GDM1 (cell line): ENCODE results near the gene TEX29.

Source experiments
- DNase-seq: peaks from one replicate; lab custom pipeline; 2025; lab: John Stamatoyannopoulos, UW

The TEX29 gene

DNA sequence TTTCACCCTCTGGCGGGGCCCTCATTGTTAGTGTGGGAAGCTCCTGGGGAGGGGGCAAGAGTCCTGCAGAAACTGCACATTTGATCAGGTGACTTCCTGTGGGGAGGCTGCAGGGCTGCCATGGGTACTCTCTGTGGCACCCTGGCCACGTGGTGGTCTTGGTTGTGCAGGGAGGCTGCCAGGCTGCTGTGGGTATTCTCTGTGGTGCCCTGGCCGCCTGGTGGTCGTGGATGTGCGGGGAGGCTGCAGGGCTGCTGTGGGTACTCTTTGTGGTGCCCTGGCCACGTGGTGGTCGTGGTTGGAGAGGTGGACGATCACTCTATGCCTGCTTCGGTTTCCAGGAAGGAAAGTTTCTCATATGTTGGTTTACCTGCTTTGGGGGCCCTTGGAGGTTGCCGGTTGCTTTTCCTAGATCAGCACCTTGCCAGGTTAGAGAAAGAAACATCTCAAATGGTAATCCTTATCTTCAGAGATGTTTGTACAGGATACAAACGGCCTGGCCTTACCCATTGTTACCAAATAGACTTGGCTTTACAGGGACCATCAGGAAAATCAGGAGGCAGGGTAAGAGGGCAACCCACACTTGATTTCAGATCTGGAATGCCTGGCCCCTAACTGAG lies 22.9 kb downstream of the TEX29 start:
- no peak for DNase-seq

DNA sequence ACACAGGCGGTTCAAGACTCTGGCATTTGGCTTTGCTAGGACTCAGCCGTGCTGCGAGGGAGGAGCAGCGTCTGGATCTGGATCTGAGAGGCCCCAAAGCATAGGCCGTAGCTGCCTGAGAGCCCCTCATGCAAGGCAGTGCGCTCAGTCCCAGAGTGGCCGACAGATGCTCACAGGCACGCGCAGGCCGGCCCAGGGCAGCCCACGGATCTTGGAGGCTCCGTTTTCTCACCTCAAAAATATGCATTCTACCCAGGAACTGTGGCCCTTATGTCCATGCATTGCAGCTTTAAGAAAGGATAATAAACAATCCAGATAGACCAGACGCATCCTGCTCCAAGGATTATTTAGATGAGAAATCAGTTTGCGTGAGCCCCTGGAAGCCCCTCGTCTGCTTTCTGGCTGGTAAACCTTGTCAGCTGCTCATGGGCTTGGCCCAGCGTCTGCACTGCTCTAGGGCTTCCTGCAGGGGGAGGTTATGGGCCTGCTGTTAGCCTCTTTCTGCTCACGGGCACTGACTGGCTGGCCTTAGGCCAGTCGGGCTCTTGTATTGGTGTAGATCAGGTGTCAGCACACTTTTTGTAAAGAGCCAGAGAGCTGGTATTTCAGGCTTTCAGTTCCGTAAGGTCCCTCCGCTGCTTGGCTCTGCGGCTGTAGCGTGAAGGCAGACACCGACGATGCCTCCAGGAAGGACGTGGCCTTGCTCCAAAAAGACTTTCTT lies 24.2 kb downstream of the TEX29 start:
- no peak for DNase-seq

DNA sequence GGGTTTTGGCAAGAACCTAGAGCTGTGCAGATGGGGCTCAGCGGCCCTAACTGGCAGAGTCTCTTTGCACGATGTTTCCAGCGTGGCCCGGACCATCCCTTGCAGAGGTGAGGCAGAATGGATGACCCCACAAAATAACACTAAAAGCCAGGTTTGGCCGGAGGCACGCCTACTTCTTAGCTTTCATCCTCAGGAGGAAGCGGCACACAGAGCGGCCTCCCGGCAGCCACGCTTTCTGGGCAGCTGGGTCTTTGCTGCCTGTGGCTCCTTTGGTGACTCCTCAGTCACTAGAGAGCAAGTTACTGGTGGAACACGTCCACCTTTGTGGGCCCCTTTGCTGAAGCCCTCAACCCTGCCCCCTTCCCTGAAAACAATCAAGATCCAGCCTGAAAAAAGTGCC lies 25.2 kb downstream of the TEX29 start:
- no peak for DNase-seq

DNA sequence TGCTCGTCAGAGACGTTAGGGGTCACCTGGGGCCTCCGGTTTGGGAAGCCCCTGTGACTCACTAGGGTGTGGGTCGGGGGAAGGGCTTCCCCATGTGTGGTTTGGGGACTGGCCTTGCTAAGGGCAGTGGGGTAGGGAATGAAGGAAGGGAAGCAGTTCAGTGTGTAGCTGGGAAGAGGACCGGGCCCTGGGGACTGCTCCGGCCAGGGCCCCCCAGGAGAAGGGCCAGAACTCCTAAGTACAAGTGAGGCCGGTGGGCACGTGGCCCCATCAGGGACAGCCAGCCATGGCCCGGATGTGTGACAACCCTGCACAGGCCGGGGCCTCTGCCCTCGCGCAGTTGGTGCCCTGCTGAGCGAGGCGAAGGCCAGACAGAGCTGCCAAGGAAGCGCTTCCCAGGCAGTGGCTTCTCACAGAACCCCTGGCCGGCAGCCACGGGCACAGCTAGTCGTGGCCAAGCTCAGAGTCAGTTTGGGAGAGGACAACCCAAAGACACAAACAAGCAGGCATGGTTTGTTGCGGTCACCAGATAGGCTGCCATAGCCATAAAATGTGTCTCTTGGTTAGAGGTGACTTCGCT lies 25.7 kb downstream of the TEX29 start:
- no peak for DNase-seq

DNA sequence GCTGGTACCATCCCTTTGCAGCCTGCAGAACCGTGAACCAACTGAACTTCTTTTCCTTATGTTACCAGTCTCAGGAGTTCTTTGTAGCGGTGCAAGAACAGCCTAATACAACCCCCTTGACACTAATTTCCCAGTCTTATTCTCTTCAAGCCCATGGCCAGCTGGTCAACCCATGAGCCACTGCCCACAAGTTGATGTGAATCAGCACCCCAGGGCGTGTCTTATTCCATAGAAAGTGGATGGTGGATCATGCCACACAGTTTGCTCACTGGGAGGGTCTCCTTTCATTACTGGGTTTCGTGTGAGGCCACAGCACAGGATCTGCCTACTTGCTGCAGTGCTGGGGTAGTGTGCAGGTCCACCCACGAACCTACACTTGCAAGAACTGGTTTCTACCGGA lies 27.0 kb downstream of the TEX29 start:
- no peak for DNase-seq

DNA sequence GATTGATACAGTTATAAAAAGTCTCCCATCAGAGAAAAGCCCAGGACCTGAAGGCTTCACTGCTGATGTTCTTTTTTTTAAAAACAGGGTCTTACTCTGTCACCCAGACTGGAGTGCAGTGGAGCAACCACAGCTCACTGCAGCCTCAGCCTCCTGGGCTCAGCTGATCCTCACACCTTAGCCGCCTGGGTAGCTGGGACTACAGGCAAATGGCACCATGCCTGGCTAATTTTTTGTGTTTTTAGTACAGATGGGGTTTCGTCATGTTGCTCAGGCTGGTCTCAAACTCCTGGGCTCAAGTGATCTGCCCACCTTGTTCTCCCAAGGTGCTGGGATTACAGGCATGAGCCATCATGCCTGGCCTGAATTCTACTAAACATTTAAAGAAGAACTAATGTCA lies 33.1 kb downstream of the TEX29 start:
- DNase-seq: no peak

DNA sequence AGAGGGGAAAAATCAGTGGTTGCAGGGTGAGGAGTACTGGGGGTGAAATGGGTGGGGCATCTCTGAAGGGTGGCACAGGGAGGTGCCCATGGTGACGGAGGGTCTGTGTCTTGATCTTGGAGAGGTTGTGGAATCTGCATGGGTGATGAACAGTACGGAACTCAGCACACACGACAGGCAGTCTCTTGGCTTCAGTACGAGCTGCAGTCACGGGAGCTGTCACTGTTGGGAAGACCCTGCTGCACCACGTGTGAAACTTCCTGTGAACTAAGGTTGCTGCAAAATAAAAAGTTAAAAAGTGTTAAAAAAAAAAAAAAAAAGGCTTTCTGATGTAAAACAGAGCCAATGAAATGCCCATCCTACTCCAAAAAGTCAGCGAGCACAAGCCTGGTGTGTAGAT lies 34.3 kb downstream of the TEX29 start:
- no peak for DNase-seq

DNA sequence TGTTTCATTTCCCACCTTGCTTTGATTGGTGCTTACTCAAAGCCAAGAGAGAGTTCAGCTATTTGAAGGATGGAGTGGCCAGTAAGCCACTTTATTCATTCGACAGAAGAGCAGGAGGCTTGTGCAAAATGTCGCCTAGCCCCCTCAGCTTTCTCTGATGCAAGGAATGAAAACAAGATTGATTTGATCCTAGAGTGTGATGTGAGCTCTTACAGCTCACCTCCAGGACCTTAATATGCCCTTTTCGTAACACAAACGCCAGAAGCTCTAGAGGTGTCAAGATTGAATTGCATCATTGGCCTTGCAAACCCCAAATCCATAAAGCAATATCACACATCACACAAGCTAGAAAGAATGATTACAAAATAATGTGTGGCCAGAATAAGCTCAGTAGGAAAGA lies 36.4 kb downstream of the TEX29 start:
- no peak for DNase-seq

DNA sequence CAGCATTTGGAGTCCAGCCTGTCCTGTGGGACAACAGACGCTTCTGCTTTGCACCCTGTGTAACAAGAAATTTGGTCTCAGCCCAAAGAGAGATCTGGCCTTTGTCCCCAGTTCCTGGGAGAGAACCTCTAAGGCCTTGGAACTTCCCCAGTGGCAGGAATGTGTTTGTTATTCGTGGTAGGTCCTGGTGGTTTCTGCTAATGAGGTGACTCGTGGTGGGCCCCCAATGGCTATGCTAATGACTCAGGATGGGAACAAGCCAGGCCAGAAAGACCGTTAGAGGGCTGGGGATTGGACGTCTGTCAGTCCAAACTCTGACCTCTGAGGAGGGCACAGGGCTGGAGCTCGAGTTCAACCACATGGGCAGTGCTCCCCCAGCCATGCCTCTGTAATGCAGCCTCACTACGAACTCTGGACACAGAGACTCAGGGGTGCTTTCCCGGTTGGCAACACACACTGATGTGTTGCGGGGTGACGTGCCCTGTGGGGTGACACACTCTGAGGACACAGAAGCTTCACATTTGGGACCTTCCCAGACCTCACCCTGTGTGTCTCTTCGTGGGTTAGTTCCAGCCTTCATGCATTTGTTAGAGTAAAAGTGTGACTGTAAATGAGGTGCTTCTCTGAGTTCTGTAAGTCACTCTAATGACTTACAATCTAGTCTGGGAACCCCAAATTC lies 38.9 kb downstream of the TEX29 start:
- no peak for DNase-seq

DNA sequence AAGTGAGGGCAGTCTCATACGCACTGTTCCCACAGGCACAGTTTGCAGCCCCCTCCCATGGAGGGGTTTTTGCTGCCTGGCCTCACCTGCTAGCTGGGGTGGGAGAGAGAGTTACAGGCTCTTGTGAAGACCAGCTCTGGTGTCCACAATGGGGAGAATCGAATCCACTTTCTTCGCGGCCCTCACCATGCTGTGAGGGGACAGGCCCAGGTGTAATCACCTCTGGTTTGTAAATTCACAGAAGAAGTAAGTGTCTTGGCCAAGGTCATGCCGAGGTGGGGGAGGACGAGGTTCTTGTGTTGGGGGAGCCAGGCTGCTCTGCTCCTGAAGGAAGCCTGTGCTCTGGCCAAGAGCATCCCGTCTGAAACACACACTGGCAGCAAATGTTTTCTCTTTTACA lies 39.5 kb downstream of the TEX29 start:
- DNase-seq: no peak

DNA sequence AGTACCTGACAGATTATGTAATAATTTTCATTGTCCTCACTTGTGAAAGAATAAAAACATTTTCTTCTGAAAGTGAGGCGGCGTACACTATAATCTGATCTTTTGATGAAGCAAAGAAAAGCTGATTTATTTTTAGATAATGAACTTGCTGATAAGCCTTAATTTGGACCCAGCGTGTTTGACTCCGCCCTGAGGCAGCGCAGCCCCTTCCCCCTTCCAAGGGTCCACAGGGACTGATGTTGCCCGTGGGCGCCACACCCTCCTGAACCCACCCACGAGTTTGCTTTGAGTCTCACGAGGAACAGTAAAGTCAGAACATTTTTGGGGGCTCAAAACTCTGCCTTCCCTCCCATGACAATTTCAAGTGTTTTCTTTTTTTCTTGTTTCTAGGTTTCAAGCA lies 40.0 kb downstream of the TEX29 start:
- no peak for DNase-seq

DNA sequence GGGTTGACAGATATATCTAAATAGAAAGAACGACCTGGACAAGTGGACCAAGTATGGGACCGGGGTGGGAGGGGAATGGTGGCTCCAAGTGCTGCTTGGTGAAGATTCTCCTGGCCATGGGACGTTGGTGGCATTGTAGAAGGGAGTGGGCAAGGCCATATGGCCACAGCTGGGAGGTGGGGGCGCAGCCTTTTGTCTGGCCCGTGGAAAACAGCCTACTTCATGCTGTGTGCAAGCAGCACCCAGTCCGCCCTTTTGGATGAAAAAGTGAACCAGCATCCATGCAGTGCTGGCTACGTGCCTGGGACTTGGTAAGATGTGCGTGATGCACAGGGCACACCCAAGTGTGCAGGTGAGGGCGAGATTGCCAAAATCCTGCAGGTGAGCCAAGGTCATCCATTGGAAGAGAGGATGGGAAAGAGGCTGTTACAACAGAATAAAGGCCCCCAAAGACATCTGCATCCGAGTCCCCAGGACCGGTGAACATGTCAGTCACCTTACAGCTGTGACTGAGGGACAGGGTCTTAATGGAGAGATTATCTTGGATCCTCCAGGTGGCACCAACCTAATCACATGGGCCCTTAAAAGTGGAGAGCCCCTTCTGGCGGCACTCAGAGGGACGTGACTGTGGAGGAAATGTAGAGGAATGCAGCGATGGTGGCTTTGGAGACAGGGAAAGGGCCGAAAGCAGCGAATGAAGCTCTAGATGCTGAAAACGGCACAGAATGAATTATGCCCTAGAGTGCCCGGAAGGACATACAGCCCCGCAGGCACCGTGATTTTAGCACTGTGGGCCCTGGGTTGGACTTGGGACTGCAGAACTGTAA lies 40.8 kb downstream of the TEX29 start:
- DNase-seq: no peak

DNA sequence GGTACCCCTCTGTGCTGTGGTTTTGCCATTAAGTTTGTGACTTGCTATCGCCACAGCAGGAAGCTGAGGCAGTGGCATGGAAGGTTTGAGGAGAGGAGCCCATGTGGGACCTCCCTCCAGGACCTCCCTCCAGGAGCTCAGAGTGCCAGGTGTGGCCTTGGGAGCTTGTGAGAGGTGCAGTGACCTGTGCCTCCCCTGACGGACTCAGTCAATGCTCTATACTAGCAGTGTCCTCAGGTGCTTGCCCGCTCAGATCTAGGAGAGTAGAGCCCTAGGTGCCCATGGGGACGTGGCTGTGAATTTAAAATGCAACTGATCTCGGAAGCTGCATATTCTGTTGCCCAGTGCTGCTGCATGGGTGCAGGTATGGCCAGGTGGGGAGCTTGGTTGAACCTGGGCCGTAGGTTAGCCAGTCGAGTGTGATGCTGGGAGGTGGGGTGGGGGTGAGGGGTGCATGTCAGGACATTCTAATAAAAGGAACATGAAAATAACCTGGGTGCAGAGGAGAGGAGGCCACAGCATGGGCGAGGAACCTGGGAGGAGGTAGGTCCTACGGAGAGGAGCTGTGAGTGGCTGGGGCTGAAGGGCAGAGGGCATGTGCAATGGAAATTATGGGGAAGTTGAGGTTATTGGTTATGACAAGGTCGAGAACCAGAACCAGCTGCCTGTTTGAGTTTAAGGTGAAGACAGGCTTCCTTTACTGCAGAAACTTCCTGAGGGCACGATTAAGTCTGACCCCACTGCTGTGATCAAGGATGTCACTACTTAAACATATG lies 41.6 kb downstream of the TEX29 start:
- no peak for DNase-seq

DNA sequence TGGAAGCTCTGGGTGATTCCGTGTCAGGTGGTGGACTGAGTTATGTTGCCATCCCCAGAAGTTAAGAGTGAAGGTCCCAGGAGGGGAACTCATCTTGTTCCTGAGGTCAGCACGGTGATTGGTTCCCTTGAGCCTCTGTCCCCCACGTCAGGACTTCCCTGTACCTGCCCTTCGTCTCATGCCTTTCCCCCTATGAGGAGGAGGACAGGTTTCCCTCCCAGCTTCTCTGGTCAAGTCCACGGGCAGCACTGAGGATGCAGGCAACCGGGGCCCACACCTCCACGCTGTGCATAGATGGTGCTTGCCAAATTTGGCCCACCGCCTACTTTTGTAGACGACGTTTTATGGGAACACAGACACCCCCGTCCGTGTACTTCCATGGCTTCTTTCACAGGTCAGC lies 42.7 kb downstream of the TEX29 start:
- DNase-seq: no peak

DNA sequence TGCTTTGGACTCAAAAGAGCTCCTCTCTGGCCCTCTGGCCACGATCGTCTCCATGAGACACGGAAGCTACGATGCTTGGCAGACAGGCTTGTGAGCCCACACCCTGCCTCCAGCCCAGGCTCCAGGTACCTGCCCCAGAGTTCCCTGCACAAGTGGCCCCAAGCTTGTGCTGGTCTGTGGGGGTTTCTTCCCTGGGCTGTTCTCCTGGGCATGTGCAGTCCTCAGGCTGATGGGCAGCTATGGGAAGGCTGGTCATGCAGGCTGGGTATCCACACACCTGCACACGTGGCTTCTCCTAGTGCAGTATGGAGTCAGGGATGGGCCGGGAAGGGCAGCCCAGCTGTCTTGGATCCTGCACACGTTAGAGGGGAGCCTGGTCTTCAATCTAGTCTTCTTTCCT lies 43.1 kb downstream of the TEX29 start:
- DNase-seq: no peak

DNA sequence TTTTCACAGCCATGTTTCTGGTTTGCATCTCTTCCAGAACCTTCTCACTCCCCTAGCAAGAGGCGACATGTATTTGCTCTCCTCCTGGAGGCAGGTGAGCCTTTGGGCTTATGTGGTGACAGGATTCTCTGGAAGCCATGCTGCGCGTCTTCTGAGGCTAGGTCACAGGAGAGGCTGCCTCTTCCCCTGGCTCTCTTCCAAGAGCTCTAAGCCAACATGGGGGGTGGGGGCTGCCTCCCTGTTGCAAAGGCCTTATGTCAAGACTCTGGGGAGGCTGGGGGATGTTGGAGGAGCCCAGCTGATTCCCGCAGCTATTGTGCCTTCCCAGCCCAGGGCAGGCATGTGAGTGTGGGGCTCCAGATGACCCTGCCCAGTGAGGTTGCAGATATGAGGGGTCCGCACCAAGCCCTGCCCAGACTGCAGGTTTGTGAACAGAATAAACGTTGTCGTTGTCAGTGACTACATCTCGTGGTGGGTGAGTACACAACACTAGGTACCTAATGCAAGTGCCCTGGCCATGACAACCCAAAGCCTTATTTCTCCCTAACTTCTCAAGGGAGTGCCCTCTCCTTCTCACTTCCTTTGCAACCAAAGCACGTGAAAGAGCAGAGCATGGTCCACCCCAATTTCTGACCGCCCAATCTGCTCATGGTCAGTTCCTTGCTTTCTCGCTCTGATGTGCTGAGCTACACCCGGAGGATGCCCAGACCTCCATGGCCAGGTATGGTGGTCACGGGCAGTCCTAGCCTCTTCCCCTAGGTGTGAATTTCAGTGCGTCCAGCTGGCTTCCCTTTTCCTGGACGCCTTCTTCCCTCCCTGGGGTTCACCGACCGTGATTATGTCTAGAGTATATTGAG lies 44.9 kb downstream of the TEX29 start:
- no peak for DNase-seq

DNA sequence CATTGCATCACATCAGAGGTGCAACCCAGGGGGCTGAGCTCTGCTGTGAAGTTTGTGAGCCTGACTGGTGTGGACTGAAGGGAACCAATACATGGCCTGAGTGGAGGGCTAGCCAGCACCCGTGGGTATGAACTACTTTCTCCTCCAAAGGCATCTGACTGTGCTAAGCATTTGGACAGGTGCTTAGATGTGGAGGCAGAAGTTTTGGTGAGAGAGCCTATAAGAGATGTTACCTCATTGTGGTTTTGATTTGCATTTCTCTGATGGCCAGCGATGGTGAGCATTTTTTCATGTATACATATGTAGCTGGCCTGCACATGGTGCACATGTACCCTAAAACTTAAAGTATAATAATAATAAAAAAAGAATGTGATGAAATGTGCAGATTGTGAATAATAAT lies 46.9 kb downstream of the TEX29 start:
- no peak for DNase-seq

DNA sequence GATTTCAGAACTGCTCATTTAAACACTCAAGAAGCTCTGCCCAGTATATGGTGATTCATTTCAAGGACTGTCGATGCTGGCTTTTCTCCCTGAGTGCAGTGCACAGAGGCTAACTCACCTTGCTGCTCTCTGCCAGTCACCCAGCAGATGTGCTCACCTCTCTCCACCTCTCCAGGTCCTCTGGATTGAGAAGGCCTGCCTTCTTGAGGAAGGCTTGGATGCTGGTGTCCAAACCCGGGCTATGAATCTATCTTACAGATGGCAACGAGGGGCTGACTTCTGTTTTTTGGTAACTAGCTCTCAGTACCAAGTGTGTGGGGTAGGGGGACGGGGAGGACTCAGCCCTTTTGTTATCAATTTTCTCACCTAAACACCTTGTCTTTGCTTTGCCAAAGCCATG lies 47.6 kb downstream of the TEX29 start:
- no peak for DNase-seq

DNA sequence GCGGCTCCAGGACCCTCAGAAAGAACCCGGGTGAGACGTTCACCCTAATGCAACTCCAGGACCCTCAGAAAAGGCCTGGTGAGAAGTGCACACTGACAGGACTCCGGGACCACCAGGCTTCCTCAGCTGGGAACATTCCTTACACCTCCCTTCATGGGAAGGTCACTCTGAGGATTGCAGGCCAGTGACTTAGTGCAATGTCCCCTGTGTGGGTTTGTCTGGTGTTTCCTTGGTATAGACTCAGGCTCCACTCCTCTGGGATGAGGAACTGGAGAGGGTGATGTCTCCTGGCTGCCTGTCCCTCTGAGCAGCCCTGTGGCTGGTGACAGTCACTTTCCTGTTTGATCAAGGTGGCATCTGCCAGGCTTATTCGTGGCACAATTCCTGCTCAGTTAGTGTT lies 49.7 kb downstream of the TEX29 start:
- DNase-seq: no peak
